Upper lobe of left lung (tissue), 4 donors: Measurements from ENCODE around the gene CERS6.

ENCODE experiments used
- CTCF ChIP-seq, 6 experiments: fragments of 450-650 bp in 4 of 6; fragments of 200-600 bp in 2 of 6; sonication (generic) in 2 of 6; IDR thresholded peaks; one replicate each; pipeline ENCODE4 v1.5.1; 2016 to 2019; ENCODE audit warnings: antibody characterized with exemption in 6 of 6
- EP300 ChIP-seq, 4 donors: sonication (generic); formaldehyde crosslinking; IDR thresholded peaks; one replicate each; pipeline ENCODE4 v1.5.1; 2017; ENCODE audit warnings: antibody characterized with exemption in 4 of 4, control low read depth in 2 of 4
- POLR2AphosphoS5 ChIP-seq, 2 donors: sonication (generic); formaldehyde crosslinking; IDR thresholded peaks; one replicate each; pipeline ENCODE4 v1.5.1; 2017; ENCODE audit warnings: antibody characterized with exemption in 2 of 2

GRCh38 chr2:168577885-168578284 lies 121.8 kb downstream of the CERS6 start:
- TF ChIP-seq CTCF (IDR thresholded peaks at IDR 0.05) (no peak), EP300 (IDR thresholded peaks at IDR 0.05) (no peak), POLR2AphosphoS5 (IDR thresholded peaks at IDR 0.05) (no peak)
